ENCODE measurements around the gene FAM89A.

GRCh38 chr1:231058416-231059109 is 18.5 kb upstream of the FAM89A start:
- TF ChIP-seq CTCF (IDR thresholded peaks at IDR 0.05) (no peak), POLR2A (IDR thresholded peaks at IDR 0.05) (no peak)
